Measurements from ENCODE around the gene ARHGAP45.

The ARHGAP45 gene

GRCh38 chr19:1089126-1089771, 22.3 kb downstream of the ARHGAP45 start:
- DNase-seq: no peak

- DNase-seq: no peak
Measured at GRCh38 chr19:1089891-1090290, 22.9 kb downstream of the ARHGAP45 start.

- no peak for DNase-seq
Measured at GRCh38 chr19:1090731-1091543, 24.0 kb downstream of the ARHGAP45 start.

- DNase-seq: no peak
Measured at GRCh38 chr19:1091544-1092175, 24.7 kb downstream of the ARHGAP45 start.

GRCh38 chr19:1093330-1093729, 26.4 kb downstream of the ARHGAP45 start:
- no peak for DNase-seq

DNA sequence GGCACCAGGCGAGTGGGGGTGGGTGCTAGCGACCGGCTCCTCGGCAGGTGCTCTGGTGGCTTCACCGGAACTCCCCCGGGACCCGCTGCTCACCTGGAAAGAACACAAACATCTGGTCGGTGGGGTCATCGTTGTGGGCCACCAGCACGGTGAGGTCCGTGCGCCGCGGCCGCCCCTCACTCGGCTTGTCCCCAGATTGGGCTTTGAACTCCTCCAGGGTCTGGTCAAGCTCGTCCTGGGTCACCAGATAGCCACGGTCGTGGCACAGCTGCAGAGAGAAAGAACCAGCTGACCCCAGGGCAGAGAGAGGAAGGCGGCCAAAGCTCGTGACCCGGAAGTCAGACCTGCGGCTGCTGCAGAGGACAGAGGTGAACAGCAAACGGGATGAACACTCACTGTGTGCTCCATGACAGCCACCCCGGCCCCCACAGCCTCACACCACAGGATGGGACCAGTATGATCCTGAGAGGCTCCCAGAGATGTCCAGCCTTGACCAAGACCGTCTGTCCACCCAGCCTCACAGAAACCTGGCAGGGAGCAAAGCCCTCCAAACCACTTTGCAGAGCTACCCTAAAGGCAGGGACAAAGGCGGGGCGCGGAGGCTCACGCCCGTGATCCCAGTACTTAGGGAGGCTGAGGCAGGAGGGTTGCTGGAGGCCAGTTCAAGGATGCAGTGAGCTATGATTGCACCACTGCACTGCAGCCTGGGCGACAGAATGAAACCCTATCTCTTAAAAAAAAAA, 27.0 kb downstream of the ARHGAP45 start:
- no peak for DNase-seq

GRCh38 chr19:1094655-1094977, 27.6 kb downstream of the ARHGAP45 start:
- DNase-seq: no peak

DNA sequence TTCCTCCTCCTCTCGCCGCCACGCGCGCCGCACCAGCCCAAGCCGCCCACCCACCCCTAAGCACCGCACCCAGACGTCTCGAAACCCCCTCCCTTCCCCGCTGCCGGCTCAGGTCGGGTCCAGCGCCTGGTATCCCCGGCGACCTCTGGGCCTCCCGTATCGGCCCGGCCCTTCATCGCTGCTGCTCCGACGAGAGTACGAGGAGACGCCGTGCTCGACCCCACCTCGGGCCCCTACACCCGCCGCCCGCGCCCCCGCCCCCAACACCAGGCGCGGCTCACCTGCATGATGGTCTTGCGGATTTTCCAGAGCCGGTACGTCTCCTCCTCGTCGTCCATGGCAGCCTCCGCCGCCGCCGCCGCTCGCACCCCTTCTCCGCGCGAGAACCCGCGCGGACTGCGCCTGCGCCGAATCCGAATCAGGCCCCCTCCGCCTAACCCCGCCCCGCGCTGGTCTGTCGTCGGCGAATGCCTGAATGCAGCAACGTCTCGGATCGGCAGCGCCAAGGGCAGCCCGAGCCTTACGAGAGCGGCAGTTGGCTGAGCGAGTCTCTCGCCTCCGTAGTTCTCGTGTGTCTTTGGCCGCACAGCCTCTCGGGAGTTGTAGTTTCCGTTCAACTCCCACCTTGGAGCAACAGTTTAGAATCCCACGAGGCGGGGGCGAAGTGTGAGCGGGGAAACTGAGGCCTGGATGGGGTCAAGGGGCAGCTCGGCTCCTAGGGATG, 28.2 kb downstream of the ARHGAP45 start, which contains the start of gene POLR2E:
POLR2E (minus strand) TSS at position 398 of the 724 bp plus-strand sequence; CDS start at position 338, 60 bp downstream.
- DNase-seq: peak; percentile 98

- DNase-seq: no peak
Measured at GRCh38 chr19:1097810-1098176, 30.8 kb downstream of the ARHGAP45 start.

DNA sequence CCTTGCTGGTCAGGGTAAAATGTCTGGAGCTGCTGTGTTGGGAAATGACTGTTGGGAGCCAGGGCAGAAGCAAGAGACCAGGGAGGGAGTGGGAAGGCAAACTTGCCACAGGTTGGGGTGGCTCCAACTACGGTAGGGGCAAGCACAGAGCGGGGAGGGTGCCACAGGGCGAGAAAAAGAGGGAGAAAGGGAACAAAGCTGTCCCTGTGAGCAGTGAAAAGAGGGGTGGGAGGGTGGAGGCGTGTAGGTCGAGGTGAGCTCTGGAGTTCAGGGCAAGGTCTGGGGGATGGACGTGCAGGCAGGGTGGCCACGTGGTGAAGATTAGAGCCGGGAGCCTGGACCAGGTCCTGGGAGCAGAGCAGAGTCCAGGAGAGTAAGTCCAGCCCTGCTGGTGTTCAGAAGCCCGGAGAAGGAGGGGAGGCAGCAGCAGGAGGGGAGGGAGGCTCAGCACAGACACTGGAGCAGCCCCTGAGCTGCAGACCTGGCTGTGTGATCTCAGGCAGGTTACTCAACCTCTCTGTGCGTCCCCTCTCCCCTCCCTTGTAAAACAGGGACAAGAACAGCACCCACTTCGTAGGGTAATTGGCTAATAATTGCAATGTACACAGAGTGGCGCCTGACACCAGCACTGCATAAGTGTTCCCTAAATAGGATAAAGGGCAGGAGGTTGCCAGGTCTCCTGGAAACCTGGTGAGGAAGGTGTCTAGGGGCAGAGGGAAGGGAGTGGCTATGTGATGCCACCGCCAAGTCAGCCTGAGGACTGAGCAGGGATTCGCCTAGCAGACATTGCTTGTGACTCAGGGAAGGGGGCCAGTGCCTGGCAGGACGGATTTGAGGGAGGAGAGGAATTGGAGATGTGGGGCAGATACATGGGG, 31.4 kb downstream of the ARHGAP45 start:
- DNase-seq: no peak

DNA sequence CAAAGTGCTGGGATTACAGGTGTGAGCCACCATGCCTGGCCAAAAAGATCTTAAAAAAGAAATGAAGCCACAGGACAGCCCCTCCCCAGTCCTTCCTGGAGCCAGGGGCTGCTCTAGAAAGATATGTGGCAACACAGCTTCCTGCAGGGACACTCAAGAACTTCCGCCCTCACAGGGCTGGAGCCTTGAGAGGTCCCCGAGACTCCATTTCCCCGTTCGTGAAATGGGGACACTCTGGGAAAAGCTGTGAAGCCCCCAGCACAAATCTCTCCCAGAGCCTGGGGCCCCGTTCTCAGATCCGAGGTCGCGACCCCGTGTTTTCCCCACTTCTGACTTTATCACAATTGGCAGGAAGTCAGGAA, 34.4 kb downstream of the ARHGAP45 start:
- no peak for DNase-seq

DNA sequence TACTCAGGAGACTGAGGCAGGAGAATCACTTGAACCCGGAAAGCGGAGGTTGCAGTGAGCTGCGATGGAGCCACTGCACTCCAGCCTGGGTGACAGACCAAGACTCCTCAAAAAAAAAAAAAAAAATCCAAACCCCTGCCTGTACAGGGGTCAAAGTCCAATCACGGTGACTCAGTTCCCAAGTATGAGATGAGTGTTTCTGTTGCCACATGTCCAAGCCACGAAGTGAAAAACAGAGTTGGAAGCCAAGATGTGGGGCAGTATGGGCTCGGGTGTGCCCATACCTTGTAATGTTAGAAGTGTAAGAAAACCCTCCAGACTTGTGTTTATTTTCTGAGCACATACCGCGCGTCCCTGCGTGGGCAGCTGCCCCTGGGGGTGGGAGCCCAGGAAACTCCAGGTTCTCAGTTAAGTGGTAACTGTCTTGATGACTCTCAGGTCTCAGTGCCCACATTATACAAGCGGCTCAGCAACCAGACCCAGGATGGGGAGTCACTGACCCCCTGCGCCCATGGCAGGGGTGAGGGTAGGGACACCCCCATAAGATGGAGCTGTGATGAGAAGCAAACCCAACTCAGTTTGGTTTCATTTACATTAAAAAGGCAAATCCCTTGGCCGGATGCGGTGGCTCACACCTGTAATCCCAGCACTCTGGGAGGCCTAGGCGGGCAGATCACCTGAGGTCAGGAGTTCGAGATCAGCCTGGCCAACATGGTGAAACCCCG, 35.6 kb downstream of the ARHGAP45 start:
- peak; percentile 98 for DNase-seq

DNA sequence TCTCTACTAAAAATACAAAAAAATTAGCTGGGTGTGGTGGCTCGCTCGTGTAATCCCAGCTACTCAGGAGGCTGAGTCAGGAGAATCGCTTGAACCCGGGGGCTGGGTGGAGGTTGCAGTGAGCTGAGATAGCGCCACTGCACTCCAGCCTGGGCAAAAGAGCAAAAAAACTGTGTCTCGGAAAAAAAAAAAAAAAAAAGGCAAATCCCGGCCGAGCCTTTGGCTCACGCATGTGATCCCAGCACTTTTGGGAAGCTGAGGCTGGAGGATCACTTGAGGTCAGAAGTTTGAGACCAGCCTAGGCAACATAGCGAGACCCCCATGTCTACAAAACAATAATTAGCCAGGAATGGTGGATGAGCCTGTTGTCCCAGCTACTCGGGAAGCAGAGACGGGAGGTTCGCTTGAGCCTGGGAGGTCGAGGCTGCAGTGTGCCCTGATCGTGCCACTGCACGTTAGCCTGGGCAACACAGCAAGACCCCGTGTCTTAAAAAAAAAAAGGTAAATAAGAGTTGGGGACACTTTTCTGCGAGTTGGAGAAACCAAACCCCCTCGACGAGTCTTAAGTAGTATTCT, 36.3 kb downstream of the ARHGAP45 start:
- no peak for DNase-seq

DNA sequence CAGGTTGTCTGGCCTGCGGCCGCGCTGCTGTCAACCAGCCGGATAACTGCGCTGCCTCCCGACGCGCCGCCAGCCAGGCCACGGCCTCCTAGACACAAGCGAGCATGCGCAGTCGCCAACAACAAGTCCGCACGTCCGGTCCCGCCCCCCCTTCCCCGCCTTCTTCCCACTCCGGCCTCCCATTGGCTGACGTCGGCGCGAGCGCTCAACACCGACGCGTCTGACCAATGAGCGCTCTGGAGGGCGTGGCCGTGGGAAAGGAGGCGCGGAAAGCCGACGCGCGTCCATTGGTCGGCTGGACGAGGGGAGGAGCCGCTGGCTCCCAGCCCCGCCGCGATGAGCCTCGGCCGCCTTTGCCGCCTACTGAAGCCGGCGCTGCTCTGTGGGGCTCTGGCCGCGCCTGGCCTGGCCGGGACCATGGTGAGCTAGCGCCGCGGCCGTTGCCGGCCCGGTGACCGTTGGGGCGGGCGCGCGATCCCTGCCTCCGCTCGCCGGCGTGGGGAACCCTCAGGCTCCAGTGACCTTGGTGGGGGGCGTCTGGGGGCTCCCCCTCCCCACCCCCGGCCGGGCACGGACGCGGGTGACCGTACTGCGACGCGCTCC, 36.8 kb downstream of the ARHGAP45 start, which contains the start of gene GPX4:
GPX4 (plus strand) TSS at position 287 of the 603 bp plus-strand sequence; CDS start at position 337, 50 bp downstream.
- peak; percentile 100 for DNase-seq

DNA sequence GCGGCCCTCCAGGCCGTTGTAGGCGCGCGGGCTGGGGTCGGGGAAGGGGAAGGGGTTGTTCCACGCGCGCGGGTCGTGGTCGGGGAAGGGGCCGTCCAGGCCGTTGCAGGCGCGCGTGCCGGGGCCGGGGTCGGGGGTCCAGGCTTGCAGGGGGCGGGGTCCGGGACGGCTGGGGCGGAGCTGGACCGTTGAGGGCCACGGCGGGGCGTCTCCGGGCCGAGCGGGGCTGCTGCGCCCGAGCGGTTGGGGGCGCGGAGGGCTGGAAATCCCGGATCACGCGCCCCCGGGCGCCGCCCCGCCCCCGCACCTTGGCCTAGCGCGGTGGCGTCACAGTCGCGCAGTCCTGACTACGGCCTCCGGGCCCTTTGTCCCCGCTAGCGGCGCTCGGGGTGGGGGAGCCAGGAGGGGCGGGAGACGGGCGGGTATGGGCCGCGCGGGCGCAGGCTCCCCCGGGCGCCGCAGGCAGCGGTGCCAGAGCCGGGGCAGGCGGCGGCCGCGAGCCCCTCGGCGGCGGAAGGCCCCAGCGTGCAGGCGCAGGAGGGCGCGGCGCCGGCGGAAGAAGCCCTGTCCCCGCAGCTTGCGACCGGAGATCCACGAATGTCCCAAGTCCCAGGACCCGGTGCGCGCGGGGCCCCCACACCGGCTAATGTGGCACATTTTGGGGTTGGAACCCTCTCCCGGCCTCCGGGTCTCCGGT, 37.5 kb downstream of the ARHGAP45 start:
- peak; percentile 59 for DNase-seq

- DNase-seq: peak; percentile 36
Measured at GRCh38 chr19:1105008-1105872, 38.3 kb downstream of the ARHGAP45 start.

- no peak for DNase-seq
Measured at GRCh38 chr19:1105873-1106840, 39.2 kb downstream of the ARHGAP45 start.

Measured in fibroblast of skin of abdomen (primary cell).